Kidney (tissue), 14 donors: ENCODE results near the gene SKIC2. TPM values are rescaled to one million over a fixed set of nuclear protein-coding genes. Genes with fewer than 3 reads are reported as not detected.

Source experiments
- DNase-seq, 5 donors: peaks; one replicate each; pipeline ENCODE4 v3.0.0-alpha.2; 2013 to 2020
- FAIRE-seq: peaks from 2 replicates; lab custom pipeline; 2012; peaks lifted over from hg19 to GRCh38; lab: Jason Lieb, UNC
- H3K27ac ChIP-seq, 2 donors: one replicate each; pipeline ENCODE4 v1.7.0; 2013; ENCODE audit warnings: low read depth in 2 of 2, low read length in 2 of 2, inconsistent platforms in 1 of 2
- H3K27me3 ChIP-seq: one replicate; pipeline ENCODE4 v1.7.1; 2013; ENCODE audit warnings: low read length, inconsistent platforms; ENCODE audit not compliant: control insufficient read depth, insufficient read depth
- H3K36me3 ChIP-seq, 3 donors: one replicate each; pipeline versions ENCODE4 v1.7.0 to v1.7.1; 2013; ENCODE audit warnings: low read length in 3 of 3, control low read depth in 1 of 3, inconsistent platforms in 1 of 3; ENCODE audit not compliant: insufficient read depth in 3 of 3, control insufficient read depth in 2 of 3
- H3K4me1 ChIP-seq, 3 donors: one replicate each; pipeline versions ENCODE4 v1.7.0 to v1.7.1; 2013; ENCODE audit warnings: low read length in 3 of 3, inconsistent platforms in 1 of 3, low read depth in 1 of 3; ENCODE audit not compliant: control insufficient read depth in 2 of 3, insufficient read depth in 2 of 3
- H3K4me3 ChIP-seq, 3 donors: one replicate each; pipeline versions ENCODE4 v1.7.0 to v1.8.1; 2013; ENCODE audit warnings: low read length in 3 of 3, control low read depth in 1 of 3, inconsistent platforms in 1 of 3
- H3K9ac ChIP-seq, 3 donors: one replicate each; pipeline versions ENCODE4 v1.7.0 to v1.7.1; 2013; ENCODE audit warnings: low read length in 3 of 3, control low read depth in 1 of 3, inconsistent platforms in 1 of 3
- H3K9me3 ChIP-seq, 3 donors: one replicate each; pipeline versions ENCODE4 v1.7.0 to v1.7.1; 2013; ENCODE audit warnings: low read length in 3 of 3, control low read depth in 1 of 3, inconsistent platforms in 1 of 3; ENCODE audit not compliant: control insufficient read depth in 2 of 3, insufficient read depth in 1 of 3
- intact Hi-C: fragments of 100-400 bp; cut with DNase I; formaldehyde crosslinking; loops from one replicate; pipeline ENCODE4 v1.11.1; 2022
- polyA plus RNA-seq: library from polyadenylated mRNA; stranded (reverse); fragments of 350-450 nt; fragmentation: Illumina TruSeq; extraction: RNeasy Lipid Tissue Mini Kit (QIAGEN cat#74804); gene quantifications from one replicate; pipeline ENCODE4 v1.2.3, GENCODE V29; 2014; ENCODE audit warnings: low read depth, low replicate concordance; ENCODE audit not compliant: insufficient read depth
- total RNA-seq: library from RNA; stranded (reverse); fragmentation: NEBNext Ultra II Directional; extraction: Animal tissue kit (Norgen Biotek cat#: 25700); gene quantifications from one replicate; pipeline ENCODE4 v1.2.1, GENCODE V29; 2021
- TF ChIP-seq, protein P1 (sequence below): IDR thresholded peaks from 3 replicates; pipeline ENCODE4 v1.5.1; 2012; ENCODE audit warnings: mild to moderate bottlenecking, moderate library complexity, borderline replicate concordance; ENCODE audit not compliant: insufficient read depth; ENCODE audit errors: extremely low read depth
- donor health status: control.
- donor health status: control.
- donor health status: control.
- donor health status: control.
- donor health status: control.
- donor health status: DM: yes; HTN: yes; CAD: no.
- donor health status: Normal renal cell carcinoma (clear cell type).

SKIC2 gene
- total and polyA plus RNA-seq, 2 donors from 2014 or later: 55.0 to 67.8 TPM

DNA sequence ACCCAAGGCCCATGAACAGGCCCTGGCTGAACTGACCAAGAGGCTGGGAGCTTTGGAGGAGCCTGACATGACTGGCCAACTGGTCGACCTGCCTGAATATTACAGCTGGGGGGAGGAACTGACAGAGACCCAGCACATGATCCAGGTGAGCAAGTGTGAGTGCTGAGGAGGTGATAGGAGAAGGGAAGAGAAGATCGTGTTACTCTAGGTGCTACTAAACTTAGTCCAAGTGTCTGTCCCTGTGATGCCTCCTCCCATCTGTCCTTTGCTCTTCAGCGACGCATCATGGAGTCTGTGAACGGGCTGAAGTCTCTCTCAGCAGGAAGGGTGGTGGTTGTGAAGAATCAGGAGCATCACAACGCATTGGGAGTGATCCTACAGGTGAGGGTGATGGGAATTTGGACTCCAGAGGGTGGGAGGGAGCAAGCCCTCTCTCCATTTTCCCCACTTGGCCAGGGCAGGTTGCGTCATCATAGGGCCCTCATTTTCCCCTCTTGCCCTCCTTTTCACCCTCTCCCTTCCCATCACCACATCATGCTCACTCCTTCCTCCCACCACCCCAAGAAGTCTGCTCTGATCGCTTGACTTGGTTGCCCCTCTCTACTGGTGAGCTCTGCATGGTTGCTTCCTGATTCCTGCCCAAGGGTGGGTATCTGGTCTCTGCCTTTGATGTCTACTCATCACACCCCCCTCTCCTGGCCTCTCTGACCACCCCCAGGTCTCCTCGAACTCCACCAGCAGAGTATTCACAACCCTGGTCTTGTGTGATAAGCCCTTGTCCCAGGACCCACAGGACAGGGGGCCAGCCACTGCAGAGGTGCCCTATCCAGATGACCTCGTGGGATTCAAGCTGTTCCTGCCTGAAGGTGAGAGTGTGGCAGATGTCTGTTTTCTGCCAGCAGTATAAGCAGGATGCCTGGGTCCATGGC lies 8.3 kb downstream of the SKIC2 start:
- H3K9ac ChIP-seq: no peak overlapping the region
- FAIRE-seq (no peak), DNase-seq (no peak)
- H3K27ac ChIP-seq: no peak overlapping the region
- H3K9me3 ChIP-seq: no peaks in the 10 kb centered on the region
- TF ChIP-seq, protein P1, sequence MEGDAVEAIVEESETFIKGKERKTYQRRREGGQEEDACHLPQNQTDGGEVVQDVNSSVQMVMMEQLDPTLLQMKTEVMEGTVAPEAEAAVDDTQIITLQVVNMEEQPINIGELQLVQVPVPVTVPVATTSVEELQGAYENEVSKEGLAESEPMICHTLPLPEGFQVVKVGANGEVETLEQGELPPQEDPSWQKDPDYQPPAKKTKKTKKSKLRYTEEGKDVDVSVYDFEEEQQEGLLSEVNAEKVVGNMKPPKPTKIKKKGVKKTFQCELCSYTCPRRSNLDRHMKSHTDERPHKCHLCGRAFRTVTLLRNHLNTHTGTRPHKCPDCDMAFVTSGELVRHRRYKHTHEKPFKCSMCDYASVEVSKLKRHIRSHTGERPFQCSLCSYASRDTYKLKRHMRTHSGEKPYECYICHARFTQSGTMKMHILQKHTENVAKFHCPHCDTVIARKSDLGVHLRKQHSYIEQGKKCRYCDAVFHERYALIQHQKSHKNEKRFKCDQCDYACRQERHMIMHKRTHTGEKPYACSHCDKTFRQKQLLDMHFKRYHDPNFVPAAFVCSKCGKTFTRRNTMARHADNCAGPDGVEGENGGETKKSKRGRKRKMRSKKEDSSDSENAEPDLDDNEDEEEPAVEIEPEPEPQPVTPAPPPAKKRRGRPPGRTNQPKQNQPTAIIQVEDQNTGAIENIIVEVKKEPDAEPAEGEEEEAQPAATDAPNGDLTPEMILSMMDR: no peak
- peaks cover 0 to 15% (median 0%) of the 10 kb centered on the region in 3 donors for H3K4me1 ChIP-seq
- H3K36me3 ChIP-seq: peaks cover 4 to 48% (median 46%) of the 10 kb centered on the region in 3 donors
- H3K4me3 ChIP-seq: no peak overlapping the region
- intact Hi-C loops: no loop called here
- H3K27me3 ChIP-seq: no peaks in the 10 kb centered on the region

DNA sequence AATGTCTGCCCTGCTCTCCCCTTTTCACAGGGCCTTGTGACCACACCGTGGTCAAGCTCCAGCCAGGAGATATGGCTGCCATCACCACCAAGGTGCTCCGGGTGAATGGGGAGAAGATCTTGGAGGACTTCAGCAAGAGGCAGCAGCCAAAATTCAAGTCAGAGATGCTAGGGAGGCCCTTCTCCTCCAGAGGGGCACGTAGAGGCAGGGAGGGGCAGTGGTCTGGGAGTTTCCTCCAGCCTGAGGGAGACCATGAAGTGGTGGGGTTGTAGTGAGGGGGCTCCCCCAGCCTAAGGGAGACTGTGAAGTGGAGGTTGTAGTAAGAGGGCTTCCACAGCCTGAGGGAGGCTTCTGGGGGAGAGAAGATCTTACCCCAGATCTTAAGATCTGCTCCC lies 8.9 kb downstream of the SKIC2 start:
- Histone ChIP-seq H3K27me3 (no peaks in the 10 kb centered on the region), H3K4me3 (no peak overlapping the region), H3K9me3 (no peaks in the 10 kb centered on the region), H3K9ac (no peak overlapping the region), H3K4me1 (peaks cover 0 to 19% (median 0%) of the 10 kb centered on the region in 3 donors), H3K36me3 (peaks cover 4 to 42% (median 40%) of the 10 kb centered on the region in 3 donors), H3K27ac (no peak overlapping the region)
- DNase-seq (no peak), FAIRE-seq (no peak)
- TF ChIP-seq, protein P1: no peak
- intact Hi-C loops: no loop called here

DNA sequence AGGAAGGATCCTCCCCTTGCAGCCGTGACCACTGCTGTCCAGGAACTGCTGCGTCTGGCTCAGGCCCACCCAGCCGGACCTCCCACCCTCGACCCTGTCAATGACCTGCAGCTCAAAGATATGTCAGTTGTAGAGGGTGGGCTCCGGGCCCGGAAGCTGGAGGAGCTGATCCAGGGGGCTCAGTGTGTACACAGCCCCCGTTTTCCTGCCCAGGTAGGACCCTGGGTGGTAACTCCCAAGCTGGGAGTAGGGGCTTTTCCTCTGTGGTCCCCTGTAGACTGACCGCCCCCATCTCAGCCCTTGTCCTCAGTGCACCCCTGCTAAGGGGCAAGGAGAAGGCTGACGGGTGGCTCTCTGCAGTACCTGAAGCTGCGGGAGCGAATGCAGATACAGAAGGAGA lies 9.4 kb downstream of the SKIC2 start:
- peaks cover 0 to 23% (median 4%) of the 10 kb centered on the region in 3 donors for H3K4me1 ChIP-seq
- no peaks in the 10 kb centered on the region for H3K9me3 ChIP-seq
- TF ChIP-seq, protein P1: no peak
- DNase-seq: no peak
- no peak overlapping the region for H3K9ac ChIP-seq
- no peak for FAIRE-seq
- no peak overlapping the region for H3K4me3 ChIP-seq
- intact Hi-C loops: no loop called here
- H3K27me3 ChIP-seq: no peaks in the 10 kb centered on the region
- peaks cover 4 to 39% (median 38%) of the 10 kb centered on the region in 3 donors for H3K36me3 ChIP-seq
- no peak overlapping the region for H3K27ac ChIP-seq
